PC-9 (cell line): ENCODE results near the gene E2F4.

Source experiments
- EZH2 ChIP-seq: fragments of 200-600 bp; sonication (generic); IDR thresholded peaks from 2 replicates; pipeline ENCODE4 v1.8.0; 2017; ENCODE audit warnings: antibody characterized with exemption, low read depth
- TF ChIP-seq, protein P1 (sequence below): fragments of 200-600 bp; sonication (generic); conservative IDR thresholded peaks from 2 replicates; pipeline ENCODE4 v1.6.1; 2017; ENCODE audit warnings: mixed run types, antibody characterized with exemption, mild to moderate bottlenecking, moderate library complexity

DNA sequence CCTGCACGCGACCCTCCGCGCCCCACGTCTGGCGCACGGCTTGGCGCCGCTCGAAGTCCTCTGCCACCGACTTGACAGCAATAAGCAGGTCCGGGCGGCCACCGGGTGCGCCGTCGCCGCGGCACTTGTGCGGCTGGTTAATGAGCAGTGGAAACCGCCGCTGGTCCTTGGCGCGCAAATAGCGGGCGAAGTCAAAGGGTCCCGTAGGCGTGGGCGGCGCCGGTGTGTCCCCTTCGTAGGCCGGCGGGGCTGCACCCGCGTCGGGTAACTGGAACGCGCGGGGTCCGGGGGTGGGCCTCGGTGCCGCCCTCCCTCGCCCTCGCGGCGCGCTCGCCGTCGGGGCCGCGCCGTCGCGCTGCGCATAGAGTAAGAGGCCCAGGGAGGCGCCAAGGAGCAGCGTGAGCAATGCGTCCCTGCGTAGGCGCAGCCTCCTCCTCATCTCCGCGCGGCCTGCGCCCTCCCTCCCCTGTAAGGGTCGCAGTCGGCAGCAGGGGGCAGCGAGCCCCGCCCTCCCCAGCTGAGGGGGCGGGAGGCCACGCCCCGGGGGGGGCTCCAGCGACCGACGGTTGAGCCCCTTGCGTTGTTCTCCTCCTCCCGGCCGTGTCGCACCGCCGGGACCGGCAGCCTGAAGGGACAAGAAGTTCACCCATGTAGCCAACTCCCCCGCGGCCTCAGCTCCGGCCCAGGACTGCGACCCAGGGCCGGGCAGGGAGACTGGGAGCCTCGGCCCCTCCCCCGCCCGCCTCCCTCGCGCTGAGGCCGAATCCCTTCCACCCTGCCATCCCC is 41.7 kb upstream of the E2F4 start:
- TF ChIP-seq, protein P1, sequence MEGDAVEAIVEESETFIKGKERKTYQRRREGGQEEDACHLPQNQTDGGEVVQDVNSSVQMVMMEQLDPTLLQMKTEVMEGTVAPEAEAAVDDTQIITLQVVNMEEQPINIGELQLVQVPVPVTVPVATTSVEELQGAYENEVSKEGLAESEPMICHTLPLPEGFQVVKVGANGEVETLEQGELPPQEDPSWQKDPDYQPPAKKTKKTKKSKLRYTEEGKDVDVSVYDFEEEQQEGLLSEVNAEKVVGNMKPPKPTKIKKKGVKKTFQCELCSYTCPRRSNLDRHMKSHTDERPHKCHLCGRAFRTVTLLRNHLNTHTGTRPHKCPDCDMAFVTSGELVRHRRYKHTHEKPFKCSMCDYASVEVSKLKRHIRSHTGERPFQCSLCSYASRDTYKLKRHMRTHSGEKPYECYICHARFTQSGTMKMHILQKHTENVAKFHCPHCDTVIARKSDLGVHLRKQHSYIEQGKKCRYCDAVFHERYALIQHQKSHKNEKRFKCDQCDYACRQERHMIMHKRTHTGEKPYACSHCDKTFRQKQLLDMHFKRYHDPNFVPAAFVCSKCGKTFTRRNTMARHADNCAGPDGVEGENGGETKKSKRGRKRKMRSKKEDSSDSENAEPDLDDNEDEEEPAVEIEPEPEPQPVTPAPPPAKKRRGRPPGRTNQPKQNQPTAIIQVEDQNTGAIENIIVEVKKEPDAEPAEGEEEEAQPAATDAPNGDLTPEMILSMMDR: no peak
- no peak for TF ChIP-seq EZH2
